Measurements from ENCODE around the gene LAMC1.

The LAMC1 gene

GRCh38 chr1:183023146-183023600, at the start of gene LAMC1:
Gene LAMC1 (plus strand): TSS chr1:183023420. CDS start chr1:183023717, 297 bp downstream.
- DNase-seq: peak; percentile 37

GRCh38 chr1:182974506-182975191, 48.6 kb upstream of the LAMC1 start:
- DNase-seq: no peak

GRCh38 chr1:182977480-182977879, 45.7 kb upstream of the LAMC1 start:
- DNase-seq: no peak

GRCh38 chr1:182978151-182978853, 44.9 kb upstream of the LAMC1 start:
- no peak for DNase-seq

- no peak for DNase-seq
These were observed 39.1 kb upstream of the LAMC1 start for GRCh38 chr1:182984138-182984537.

- no peak for DNase-seq
These were observed 38.6 kb upstream of the LAMC1 start for GRCh38 chr1:182984621-182985020.

- DNase-seq: no peak
These were observed 37.3 kb upstream of the LAMC1 start for GRCh38 chr1:182985876-182986275.

GRCh38 chr1:182990413-182991144, 32.6 kb upstream of the LAMC1 start:
- DNase-seq: no peak

- DNase-seq: no peak
These were observed 29.5 kb upstream of the LAMC1 start for GRCh38 chr1:182993746-182994145.

- no peak for DNase-seq
These were observed 27.3 kb upstream of the LAMC1 start for GRCh38 chr1:182995894-182996293.

- no peak for DNase-seq
These were observed 26.4 kb upstream of the LAMC1 start for GRCh38 chr1:182996816-182997215.

GRCh38 chr1:182998482-182998881, 24.7 kb upstream of the LAMC1 start:
- DNase-seq: no peak

GRCh38 chr1:183000167-183000962, 22.9 kb upstream of the LAMC1 start:
- DNase-seq: no peak

GRCh38 chr1:183002267-183002666, 21.0 kb upstream of the LAMC1 start:
- DNase-seq: no peak

GRCh38 chr1:183002797-183003196, 20.4 kb upstream of the LAMC1 start:
- no peak for DNase-seq

- no peak for DNase-seq
These were observed 20.0 kb upstream of the LAMC1 start for GRCh38 chr1:183003203-183003602.

GRCh38 chr1:183004141-183004540, 19.1 kb upstream of the LAMC1 start:
- DNase-seq: no peak

- no peak for DNase-seq
These were observed 11.4 kb upstream of the LAMC1 start for GRCh38 chr1:183011859-183012258.

GRCh38 chr1:183012301-183012994, 10.8 kb upstream of the LAMC1 start:
- no peak for DNase-seq

GRCh38 chr1:183019139-183019740, 4.0 kb upstream of the LAMC1 start:
- DNase-seq: no peak

GRCh38 chr1:183019860-183020259, 3.4 kb upstream of the LAMC1 start:
- no peak for DNase-seq
